GM23338 (cell line): ENCODE measurements around the gene RPF1. TPM values are rescaled to one million over a fixed set of nuclear protein-coding genes. Genes with fewer than 3 reads are reported as not detected.

Source experiments
- ATAC-seq: fragments of 200-7000 bp; cut with Tn5 transposase; 3 replicates; pipeline ENCODE4 v1.9.1; 2020
- DNase-seq: peaks from one replicate; pipeline ENCODE4 v3.0.0-alpha.2; 2015; ENCODE audit warnings: low spot score
- H2AFZ ChIP-seq: fragments of 200-600 bp; sonication (generic); 2 replicates; pipeline ENCODE4 v1.8.0; 2016; ENCODE audit warnings: antibody characterized with exemption, mild to moderate bottlenecking, moderate library complexity
- H3F3A ChIP-seq: fragments of 200-600 bp; sonication (generic); replicated peaks from 2 replicates; pipeline ENCODE4 v1.8.0; 2017; ENCODE audit warnings: antibody characterized with exemption, mixed run types, low read depth
- H3K27ac ChIP-seq: fragments of 200-600 bp; sonication (generic); 2 replicates; pipeline ENCODE4 v1.6.1; 2016; ENCODE audit warnings: low read depth
- H3K27me3 ChIP-seq: fragments of 200-600 bp; sonication (generic); 2 replicates; pipeline ENCODE4 v1.8.0; 2016; ENCODE audit warnings: mild to moderate bottlenecking, mixed run types, moderate library complexity; ENCODE audit not compliant: insufficient read depth
- H3K36me3 ChIP-seq: fragments of 200-600 bp; sonication (generic); 2 replicates; pipeline ENCODE4 v1.8.0; 2016; ENCODE audit warnings: mild to moderate bottlenecking; ENCODE audit not compliant: insufficient read depth
- H3K4me1 ChIP-seq: fragments of 200-600 bp; sonication (generic); 2 replicates; pipeline ENCODE4 v1.8.0; 2016; ENCODE audit warnings: mild to moderate bottlenecking, moderate library complexity; ENCODE audit not compliant: insufficient read depth
- H3K4me2 ChIP-seq: fragments of 200-600 bp; sonication (generic); 2 replicates; pipeline ENCODE4 v1.7.1; 2017; ENCODE audit warnings: mixed run types
- H3K4me3 ChIP-seq: fragments of 200-600 bp; sonication (generic); 2 replicates; pipeline ENCODE4 v1.6.1; 2016; ENCODE audit warnings: mixed run types
- H3K79me2 ChIP-seq: fragments of 200-600 bp; sonication (generic); replicated peaks from 2 replicates; pipeline ENCODE4 v1.8.0; 2017; ENCODE audit warnings: mild to moderate bottlenecking; ENCODE audit not compliant: insufficient read depth
- H3K9me2 ChIP-seq: fragments of 200-600 bp; sonication (generic); 2 replicates; pipeline ENCODE4 v1.8.0; 2017; ENCODE audit not compliant: insufficient read depth
- H4K20me1 ChIP-seq: fragments of 200-600 bp; sonication (generic); replicated peaks from 2 replicates; pipeline ENCODE4 v1.8.0; 2017; ENCODE audit warnings: mild to moderate bottlenecking; ENCODE audit not compliant: insufficient read depth
- H3K27ac Mint-ChIP-seq: 2 replicates; pipeline ENCODE4 v1.8.0; 2020; ENCODE audit warnings: inconsistent platforms, mild to moderate bottlenecking, moderate library complexity, mixed read lengths
- H3K27me3 Mint-ChIP-seq: 3 replicates; pipeline ENCODE4 v1.8.0; 2022; ENCODE audit warnings: low read depth, mild to moderate bottlenecking, moderate library complexity, mixed read lengths, inconsistent platforms; ENCODE audit not compliant: insufficient read depth, poor library complexity
- H3K36me3 Mint-ChIP-seq: 3 replicates; pipeline ENCODE4 v1.8.0; 2021; ENCODE audit warnings: low read depth, mild to moderate bottlenecking, inconsistent platforms, moderate library complexity, mixed read lengths
- H3K4me1 Mint-ChIP-seq: 3 replicates; pipeline ENCODE4 v1.8.0; 2020; ENCODE audit warnings: mild to moderate bottlenecking, inconsistent platforms, mixed read lengths
- H3K4me3 Mint-ChIP-seq: 3 replicates; pipeline ENCODE4 v1.8.0; 2021; ENCODE audit warnings: moderate library complexity, mild to moderate bottlenecking, inconsistent platforms, mixed read lengths
- H3K9me3 Mint-ChIP-seq: 3 replicates; pipeline ENCODE4 v1.8.0; 2020; ENCODE audit warnings: moderate library complexity, mild to moderate bottlenecking, inconsistent platforms, mixed read lengths
- CTCF ChIP-seq, 2 experiments: fragments of 200-600 bp in 1 of 2; sonication (generic) in 1 of 2; conservative IDR thresholded peaks; 2 replicates each; pipeline versions ENCODE4 v1.5.1 to v1.6.1; 2016 to 2017; ENCODE audit warnings: antibody characterized with exemption in 2 of 2, low read depth in 2 of 2, mild to moderate bottlenecking in 2 of 2, moderate library complexity in 1 of 2
- EZH2phosphoT487 ChIP-seq: fragments of 200-600 bp; sonication (generic); IDR thresholded peaks from one replicate; pipeline ENCODE4 v1.8.1; 2018; ENCODE audit warnings: antibody characterized with exemption; ENCODE audit not compliant: unreplicated experiment
- JUNB ChIP-seq: IDR thresholded peaks from one replicate; pipeline ENCODE4 v1.6.1; 2016; ENCODE audit warnings: antibody characterized with exemption; ENCODE audit not compliant: unreplicated experiment
- ZNF331 ChIP-seq: fragments of 250-450 bp; sonication (Bioruptor Pico); IDR thresholded peaks from 2 replicates; pipeline ENCODE4 v1.5.0; 2020; ENCODE audit warnings: low read depth, mild to moderate bottlenecking, moderate library complexity
- ZNF462 ChIP-seq: fragments of 250-450 bp; sonication (Bioruptor Pico); IDR thresholded peaks from 2 replicates; pipeline ENCODE4 v1.5.0; 2020; ENCODE audit warnings: mild to moderate bottlenecking, moderate library complexity
- polyA plus RNA-seq: library from polyadenylated mRNA; unstranded; fragments of >200 nt; fragmentation: Nextera tagmentation; extraction: Ambion mirVana; gene quantifications from 2 replicates; pipeline ENCODE4 v1.2.1, GENCODE V29; 2016
- total RNA-seq: library from RNA; depleted of rRNA; stranded (reverse); fragments of >200 nt; shearing (Covaris generic); gene quantifications from 2 replicates; pipeline ENCODE4 v1.2.3, GENCODE V29; 2014

RPF1 gene
- total and polyA plus RNA-seq, 2 experiments from 2014 or later, result 56.4 to 57.1 TPM

- H3K27ac Mint-ChIP-seq, result no peak overlapping the region
- no peak overlapping the region for H3K4me3 Mint-ChIP-seq
Measured at GRCh38 chr1:84433258-84434080, 45.6 kb upstream of the RPF1 start.

More at GRCh38 chr1:84433258-84434080, 45.6 kb upstream of the RPF1 start:
- peak; percentile 81 for DNase-seq
- H4K20me1 ChIP-seq, result no peaks in the 10 kb centered on the region
- peaks cover 9% of the 10 kb centered on the region; the same call in 1 of the 2 replicates for H3K4me1 ChIP-seq
- no peak overlapping the region for H3K4me2 ChIP-seq
- Mint-ChIP-seq H3K36me3 (no peaks in the 10 kb centered on the region; the same call in 2 of the 3 replicates), H3K4me1 (peaks cover 2% of the 10 kb centered on the region; the same call in 1 of the 3 replicates), H3K27me3 (no peaks in the 10 kb centered on the region), H3K9me3 (no peaks in the 10 kb centered on the region)
- H3K9me2 ChIP-seq, result no peaks in the 10 kb centered on the region
- H3K79me2 ChIP-seq, result no peaks in the 10 kb centered on the region
- no peaks in the 10 kb centered on the region for H3K36me3 ChIP-seq
- no peak overlapping the region for H3K4me3 ChIP-seq
- H2AFZ ChIP-seq, result no peak overlapping the region
- TF ChIP-seq CTCF (conservative IDR thresholded peaks at IDR 0.05; ENCODE audit: low read depth in 2 of 2), result peak; percentile 82 to 91
- TF ChIP-seq ZNF462 (CRISPR knock-in tag), result no peak
- no peak for TF ChIP-seq ZNF331 (CRISPR knock-in tag)
- TF ChIP-seq EZH2phosphoT487, result no peak
- no peak for TF ChIP-seq JUNB
- no peaks in the 10 kb centered on the region for H3F3A ChIP-seq
- ATAC-seq, result peak; percentile 61
- no peaks in the 10 kb centered on the region for H3K27me3 ChIP-seq
- H3K27ac ChIP-seq, result no peak overlapping the region
